IMR-90 (cell line): ENCODE data around the gene GPA33. TPM values are rescaled to one million over a fixed set of nuclear protein-coding genes. Genes with fewer than 3 reads are reported as not detected.

ENCODE experiments used
- ATAC-seq: fragments of 200-7000 bp; cut with Tn5 transposase; 2 replicates; pipeline ENCODE4 v1.9.1; 2020; ENCODE audit warnings: low read depth, mild to moderate bottlenecking, moderate library complexity
- BruUV-seq: library from RNA; stranded (reverse); fragments of 400-500 nt; replicated peaks from 2 replicates; lab custom pipeline; 2021; lab: Mats Ljungman, UMichigan
- CTCF ChIA-PET: fragments of 300-600 bp; formaldehyde crosslinking; extraction: SDS; loops from one replicate; lab custom pipeline; 2021; ENCODE audit warnings: antibody characterized with exemption; lab: Yijun Ruan, JAX
- POLR2A ChIA-PET: fragments of 300-600 bp; sonication (Branson Sonifier 250); formaldehyde crosslinking; loops from one replicate; lab custom pipeline; 2022; ENCODE audit warnings: antibody characterized with exemption; ENCODE audit not compliant: unreplicated experiment; lab: Charles Lee
- DNase-seq: peaks from one replicate; pipeline ENCODE4 v3.0.0; 2013
- H2AFZ ChIP-seq: replicated peaks from 2 replicates; pipeline ENCODE3; 2013; ENCODE audit warnings: low read length, mild to moderate bottlenecking; ENCODE audit not compliant: poor library complexity
- H2AK5ac ChIP-seq: 2 replicates; pipeline ENCODE4 v1.6.1; 2013; ENCODE audit warnings: low read depth, low read length, inconsistent platforms
- H2AK9ac ChIP-seq: replicated peaks from 2 replicates; pipeline ENCODE3; 2013; ENCODE audit warnings: mild to moderate bottlenecking, low read depth, low read length, moderate library complexity; ENCODE audit not compliant: poor library complexity
- H2BK120ac ChIP-seq: 2 replicates; pipeline ENCODE4 v1.6.1; 2013; ENCODE audit warnings: low read depth, low read length, inconsistent platforms
- H2BK15ac ChIP-seq: 3 replicates; pipeline ENCODE4 v1.6.1; 2013; ENCODE audit warnings: low read depth, low read length, inconsistent platforms
- H2BK20ac ChIP-seq: 2 replicates; pipeline ENCODE4 v1.6.1; 2013; ENCODE audit warnings: low read depth, mild to moderate bottlenecking, inconsistent platforms, low read length, moderate library complexity
- H2BK5ac ChIP-seq: 2 replicates; pipeline ENCODE4 v1.6.1; 2013; ENCODE audit warnings: mild to moderate bottlenecking, low read depth, low read length, inconsistent platforms; ENCODE audit not compliant: poor library complexity, severe bottlenecking
- H3K14ac ChIP-seq: replicated peaks from 2 replicates; pipeline ENCODE4 v1.6.1; 2013; ENCODE audit warnings: low read depth, low read length, inconsistent platforms
- H3K18ac ChIP-seq: 2 replicates; pipeline ENCODE4 v1.6.1; 2013; ENCODE audit warnings: low read depth, low read length, control low read depth
- H3K23ac ChIP-seq: 2 replicates; pipeline ENCODE4 v1.6.1; 2013; ENCODE audit warnings: low read depth, low read length, inconsistent platforms
- H3K27ac ChIP-seq: 2 replicates; pipeline ENCODE4 v1.5.1; 2013; ENCODE audit warnings: mild to moderate bottlenecking, control low read depth, low read length; ENCODE audit not compliant: insufficient read depth
- H3K27me3 ChIP-seq: 2 replicates; pipeline ENCODE4 v1.6.1; 2013; ENCODE audit warnings: low read length; ENCODE audit not compliant: control insufficient read depth, insufficient read depth
- H3K36me3 ChIP-seq: 2 replicates; pipeline ENCODE4 v1.6.1; 2013; ENCODE audit warnings: low read length, mixed read lengths; ENCODE audit not compliant: control insufficient read depth, insufficient read depth
- H3K4ac ChIP-seq: 2 replicates; pipeline ENCODE4 v1.6.1; 2013; ENCODE audit warnings: low read depth, low read length, inconsistent platforms
- H3K4me1 ChIP-seq: 2 replicates; pipeline ENCODE4 v1.6.1; 2013; ENCODE audit warnings: low read length, mixed read lengths; ENCODE audit not compliant: control insufficient read depth, insufficient read depth
- H3K4me2 ChIP-seq: 2 replicates; pipeline ENCODE4 v1.6.1; 2013; ENCODE audit warnings: low read depth, mild to moderate bottlenecking, control low read depth, low read length, moderate library complexity
- H3K4me3 ChIP-seq: 2 replicates; pipeline ENCODE4 v1.5.1; 2013; ENCODE audit warnings: low read depth, mild to moderate bottlenecking, control low read depth, low read length, moderate library complexity; ENCODE audit not compliant: insufficient read depth
- H3K56ac ChIP-seq: 2 replicates; pipeline ENCODE4 v1.6.1; 2013; ENCODE audit warnings: low read length, inconsistent platforms; ENCODE audit not compliant: insufficient read depth; ENCODE audit errors: extremely low read depth
- H3K79me1 ChIP-seq, 2 experiments: 2 replicates each; pipeline ENCODE4 v1.6.1; 2013; ENCODE audit warnings: low read length in 2 of 2, inconsistent platforms in 1 of 2, low read depth in 1 of 2
- H3K9ac ChIP-seq: 2 replicates; pipeline ENCODE4 v1.6.1; 2013; ENCODE audit warnings: low read depth, low read length, control low read depth
- H3K9me1 ChIP-seq: 2 replicates; pipeline ENCODE4 v1.6.1; 2013; ENCODE audit warnings: low read length, inconsistent platforms; ENCODE audit not compliant: insufficient read depth
- H3K9me3 ChIP-seq: 2 replicates; pipeline ENCODE4 v1.6.1; 2013; ENCODE audit warnings: low read length; ENCODE audit not compliant: control insufficient read depth, insufficient read depth
- H4K20me1 ChIP-seq: 2 replicates; pipeline ENCODE4 v1.6.1; 2013; ENCODE audit warnings: low read length, inconsistent platforms; ENCODE audit not compliant: insufficient read depth
- H4K5ac ChIP-seq: 2 replicates; pipeline ENCODE4 v1.6.1; 2013; ENCODE audit warnings: mild to moderate bottlenecking, low read depth, low read length, control low read depth
- H4K8ac ChIP-seq, 2 experiments: 2 replicates each; pipeline ENCODE4 v1.6.1; 2013; ENCODE audit warnings: low read depth in 2 of 2, low read length in 2 of 2, control low read depth in 1 of 2, inconsistent platforms in 1 of 2
- H4K91ac ChIP-seq: 2 replicates; pipeline ENCODE4 v1.6.1; 2013; ENCODE audit warnings: low read depth, low read length, inconsistent platforms; ENCODE audit not compliant: insufficient read depth
- MXI1 ChIP-seq: IDR thresholded peaks from 2 replicates; pipeline ENCODE4 v1.6.1; 2012; ENCODE audit warnings: low read depth, mild to moderate bottlenecking, low read length, moderate library complexity, borderline replicate concordance
- RFX5 ChIP-seq: IDR thresholded peaks from 2 replicates; pipeline ENCODE4 v1.8.0; 2012; ENCODE audit warnings: low read depth, mild to moderate bottlenecking, low read length, moderate library complexity
- SMC3 ChIP-seq: fragments of 150-350 bp; IDR thresholded peaks from 2 replicates; pipeline ENCODE4 v1.6.1; 2016; ENCODE audit warnings: low read depth, mild to moderate bottlenecking, antibody characterized with exemption, low read length, moderate library complexity
- dilution Hi-C: fragments of 300-500 bp; cut with HindIII; formaldehyde crosslinking; loops from one replicate; pipeline ENCODE4 v1.14.3; 2018; ENCODE audit warnings: low sequenced_read_pairs; ENCODE audit not compliant: unreplicated experiment
- in situ Hi-C: fragments of 300-500 bp; cut with MboI; formaldehyde crosslinking; loops from 3 replicates; pipeline ENCODE4 v1.14.3; 2019; ENCODE audit warnings: low sequenced_read_pairs, inconsistent platforms, mixed read lengths
- intact Hi-C: fragments of 100-400 bp; cut with micrococcal nuclease; formaldehyde crosslinking; loops from 2 replicates; pipeline ENCODE4 v1.10.0; 2022
- polyA plus RNA-seq, 3 experiments: library from polyadenylated mRNA; depleted of rRNA; stranded (reverse); fragments of >200 nt; gene quantifications; 2 replicates each; pipeline ENCODE4 v1.2.3, GENCODE V29; 2012; ENCODE audit warnings: low replicate concordance in 1 of 3
- total RNA-seq: library from RNA; depleted of rRNA; stranded (reverse); fragments of >200 nt; gene quantifications from 2 replicates; pipeline ENCODE4 v1.2.3, GENCODE V29; 2012

GPA33 gene
- total and polyA plus RNA-seq, 2 of the 4 experiments (the other 2 are of a cell fraction): not detected

DNA sequence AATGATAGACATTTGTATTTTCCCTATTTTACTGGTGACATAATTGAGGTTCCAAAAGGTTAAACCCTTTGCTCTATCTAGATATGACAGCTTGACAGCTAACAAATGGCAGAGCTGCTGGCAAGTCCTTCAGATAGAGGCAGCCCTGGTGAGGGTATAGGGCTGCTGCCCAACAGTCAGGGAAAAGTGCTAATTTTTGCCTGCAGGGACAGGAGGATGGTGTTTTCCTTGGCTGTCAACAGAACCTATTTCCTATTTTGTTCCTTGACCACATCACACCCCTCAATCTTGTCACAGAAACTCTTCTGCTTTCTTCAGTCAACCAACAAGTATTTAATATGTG, 12.3 kb downstream of the GPA33 start:
- Histone ChIP-seq H2BK15ac (no peak overlapping the region), H3K9ac (no peak overlapping the region), H2AK5ac (no peak overlapping the region), H2AK9ac (no peak overlapping the region), H2AFZ (no peak overlapping the region), H3K18ac (no peak overlapping the region), H3K23ac (no peak overlapping the region), H3K27ac (no peak overlapping the region), H3K36me3 (no peaks in the 10 kb centered on the region), H3K4ac (no peak overlapping the region), H2BK20ac (no peak overlapping the region), H3K56ac (no peak overlapping the region), H3K4me3 (no peak overlapping the region), H3K9me1 (no peaks in the 10 kb centered on the region), H2BK120ac (no peak overlapping the region), H3K14ac (no peak overlapping the region), H4K20me1 (no peaks in the 10 kb centered on the region), H3K4me1 (no peaks in the 10 kb centered on the region), H3K79me1 (no peaks in the 10 kb centered on the region), H3K4me2 (no peak overlapping the region), H2BK5ac (no peak overlapping the region), H3K9me3 (no peaks in the 10 kb centered on the region), H4K8ac (no peak overlapping the region), H4K91ac (no peak overlapping the region), H4K5ac (no peak overlapping the region), H3K27me3 (peaks cover 2% of the 10 kb centered on the region)
- POLR2A ChIA-PET: no interaction called here
- no TSS peak for BruUV-seq
- TF ChIP-seq MXI1: no peak
- TF ChIP-seq SMC3: no peak
- TF ChIP-seq RFX5: no peak
- no peak for ATAC-seq
- CTCF ChIA-PET: no interaction called here
- in situ Hi-C loops: no loop called here
- dilution Hi-C loops: no loop called here
- intact Hi-C loops: no loop called here
- DNase-seq: no peak
